PC-3 (cell line): ENCODE measurements around the gene MINK1. TPM values are rescaled to one million over a fixed set of nuclear protein-coding genes. Genes with fewer than 3 reads are reported as not detected.

Experiments
- ATAC-seq: fragments of 200-7000 bp; cut with Tn5 transposase; 2 replicates; pipeline ENCODE4 v1.9.1; 2020; ENCODE audit warnings: mild to moderate bottlenecking, moderate library complexity
- BruUV-seq: library from RNA; stranded (reverse); fragments of 400-500 nt; replicated peaks from 2 replicates; lab custom pipeline; 2021; lab: Mats Ljungman, UMichigan
- CTCF ChIA-PET: fragments of 300-600 bp; sonication (Branson Sonifier 250); formaldehyde crosslinking; loops from one replicate; lab custom pipeline; 2022; ENCODE audit warnings: antibody characterized with exemption; lab: Charles Lee
- POLR2A ChIA-PET: fragments of 300-600 bp; sonication (Branson Sonifier 250); formaldehyde crosslinking; loops from one replicate; lab custom pipeline; 2022; ENCODE audit warnings: antibody characterized with exemption; ENCODE audit not compliant: unreplicated experiment; lab: Charles Lee
- DNase-seq: peaks from one replicate; pipeline ENCODE4 v3.0.0-alpha.2; 2015
- H2AFZ ChIP-seq: fragments of 300-600 bp; sonication (generic); 2 replicates; pipeline ENCODE4 v1.6.0; 2016; ENCODE audit warnings: antibody characterized with exemption, low read length
- H3F3A ChIP-seq: fragments of 300-600 bp; sonication (generic); one replicate; pipeline ENCODE4 v1.6.0; 2017; ENCODE audit warnings: antibody characterized with exemption, low read length, control low read depth, mild to moderate bottlenecking; ENCODE audit not compliant: unreplicated experiment
- H3K27ac ChIP-seq: fragments of 300-600 bp; sonication (generic); 2 replicates; pipeline ENCODE4 v1.5.1; 2016; ENCODE audit warnings: mild to moderate bottlenecking, low read length
- H3K27me3 ChIP-seq: fragments of 300-600 bp; sonication (generic); 2 replicates; pipeline ENCODE4 v1.6.1; 2016; ENCODE audit warnings: low read length, mixed read lengths
- H3K36me3 ChIP-seq: fragments of 300-600 bp; sonication (generic); 2 replicates; pipeline ENCODE4 v1.6.1; 2016; ENCODE audit warnings: low read depth, mixed run types, low read length, mixed read lengths
- H3K4me1 ChIP-seq: fragments of 300-600 bp; sonication (generic); 2 replicates; pipeline ENCODE4 v1.5.1; 2016; ENCODE audit warnings: low read length; ENCODE audit not compliant: insufficient read depth
- H3K4me2 ChIP-seq: fragments of 300-600 bp; sonication (generic); 2 replicates; pipeline ENCODE4 v1.6.0; 2016; ENCODE audit warnings: low read length
- H3K4me3 ChIP-seq: fragments of 300-600 bp; sonication (generic); 2 replicates; pipeline ENCODE4 v1.5.1; 2016; ENCODE audit warnings: mild to moderate bottlenecking, low read length, mixed read lengths
- H3K79me2 ChIP-seq: fragments of 300-600 bp; sonication (generic); 2 replicates; pipeline ENCODE4 v1.6.1; 2017; ENCODE audit warnings: low read length, mixed read lengths
- H3K9ac ChIP-seq: fragments of 300-600 bp; sonication (generic); 2 replicates; pipeline ENCODE4 v1.6.0; 2016; ENCODE audit warnings: mild to moderate bottlenecking, low read length
- H3K9me2 ChIP-seq: fragments of 300-600 bp; sonication (generic); replicated peaks from 2 replicates; pipeline ENCODE4 v1.6.1; 2016; ENCODE audit warnings: mixed run types, low read length, mixed read lengths
- H3K9me3 ChIP-seq: fragments of 300-600 bp; sonication (generic); 2 replicates; pipeline ENCODE4 v1.6.1; 2016; ENCODE audit warnings: low read length, mixed read lengths
- H4K20me1 ChIP-seq: fragments of 300-600 bp; sonication (generic); 2 replicates; pipeline ENCODE4 v1.6.1; 2016; ENCODE audit warnings: low read length, mixed read lengths
- EZH2phosphoT487 ChIP-seq: fragments of 300-600 bp; sonication (generic); IDR thresholded peaks from 2 replicates; pipeline ENCODE4 v1.6.1; 2018; ENCODE audit warnings: mild to moderate bottlenecking, antibody characterized with exemption, low read length, borderline replicate concordance
- intact Hi-C: fragments of 100-400 bp; cut with micrococcal nuclease; formaldehyde crosslinking; loops from 2 replicates; pipeline ENCODE4 v1.9.0; 2023
- total RNA-seq: library from RNA; depleted of rRNA; stranded (reverse); fragments of >200 nt; gene quantifications from 2 replicates; pipeline ENCODE4 v1.2.3, GENCODE V29; 2014
- TF ChIP-seq, protein P1 (sequence below): fragments of 300-600 bp; sonication (generic); conservative IDR thresholded peaks from 2 replicates; pipeline ENCODE4 v1.5.1; 2017; ENCODE audit warnings: antibody characterized with exemption, low read depth, mild to moderate bottlenecking, low read length

Gene MINK1
- total RNA-seq, 1 experiment from 2014 or later = 44.5 TPM

DNA sequence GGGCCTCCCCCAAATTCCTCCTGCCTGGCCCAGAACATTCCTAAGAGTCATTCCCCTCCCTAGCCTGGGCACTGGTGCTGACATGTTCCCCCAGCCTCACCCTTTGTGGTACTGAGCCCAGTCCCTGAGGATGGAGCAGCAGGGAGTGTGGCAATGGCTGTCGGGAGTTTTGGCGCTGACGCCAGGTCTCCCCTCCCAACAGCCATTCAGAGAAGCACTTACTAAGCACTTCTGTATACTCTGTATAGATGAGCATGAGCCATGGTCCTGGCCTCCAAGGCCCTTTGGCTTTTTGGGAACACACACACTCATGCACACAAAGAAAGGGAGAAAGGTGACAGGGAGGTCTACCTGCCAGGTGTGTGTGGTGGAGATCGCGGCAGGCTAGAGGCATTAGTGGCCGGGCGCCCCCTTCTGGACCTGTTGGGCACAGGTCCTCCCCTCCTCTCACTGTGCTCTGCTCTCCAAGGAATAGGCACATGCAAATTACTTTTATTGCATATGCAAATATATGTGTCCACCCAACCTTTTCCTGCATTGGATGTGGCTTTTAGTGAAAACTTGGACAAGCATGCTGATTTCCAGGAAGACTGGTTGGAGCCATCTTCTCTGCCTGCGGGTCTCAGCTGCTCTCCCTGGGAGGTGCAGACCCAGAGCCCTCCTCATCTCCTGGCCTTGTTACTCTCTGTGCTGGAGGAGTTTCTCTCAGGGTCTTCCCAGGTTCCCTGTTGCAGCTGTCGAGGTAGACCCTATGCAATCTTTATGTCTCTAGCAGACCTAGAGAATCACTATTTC is 48.8 kb downstream of the MINK1 start:
- Histone ChIP-seq H3K4me1 (no peaks in the 10 kb centered on the region), H3K9ac (no peak overlapping the region), H3F3A (no peaks in the 10 kb centered on the region), H3K79me2 (no peaks in the 10 kb centered on the region), H4K20me1 (no peaks in the 10 kb centered on the region), H2AFZ (no peak overlapping the region), H3K36me3 (peaks cover 6% of the 10 kb centered on the region), H3K9me2 (no peaks in the 10 kb centered on the region), H3K27ac (no peak overlapping the region), H3K4me2 (no peak overlapping the region), H3K4me3 (no peak overlapping the region), H3K9me3 (no peaks in the 10 kb centered on the region), H3K27me3 (no peaks in the 10 kb centered on the region)
- no TSS peak for BruUV-seq
- intact Hi-C loops = loop anchor here (10.0 kb wide), 1 partner anchor 47 kb away; the partner anchor contains the start of gene MINK1
- no peak for TF ChIP-seq EZH2phosphoT487
- TF ChIP-seq, protein P1, sequence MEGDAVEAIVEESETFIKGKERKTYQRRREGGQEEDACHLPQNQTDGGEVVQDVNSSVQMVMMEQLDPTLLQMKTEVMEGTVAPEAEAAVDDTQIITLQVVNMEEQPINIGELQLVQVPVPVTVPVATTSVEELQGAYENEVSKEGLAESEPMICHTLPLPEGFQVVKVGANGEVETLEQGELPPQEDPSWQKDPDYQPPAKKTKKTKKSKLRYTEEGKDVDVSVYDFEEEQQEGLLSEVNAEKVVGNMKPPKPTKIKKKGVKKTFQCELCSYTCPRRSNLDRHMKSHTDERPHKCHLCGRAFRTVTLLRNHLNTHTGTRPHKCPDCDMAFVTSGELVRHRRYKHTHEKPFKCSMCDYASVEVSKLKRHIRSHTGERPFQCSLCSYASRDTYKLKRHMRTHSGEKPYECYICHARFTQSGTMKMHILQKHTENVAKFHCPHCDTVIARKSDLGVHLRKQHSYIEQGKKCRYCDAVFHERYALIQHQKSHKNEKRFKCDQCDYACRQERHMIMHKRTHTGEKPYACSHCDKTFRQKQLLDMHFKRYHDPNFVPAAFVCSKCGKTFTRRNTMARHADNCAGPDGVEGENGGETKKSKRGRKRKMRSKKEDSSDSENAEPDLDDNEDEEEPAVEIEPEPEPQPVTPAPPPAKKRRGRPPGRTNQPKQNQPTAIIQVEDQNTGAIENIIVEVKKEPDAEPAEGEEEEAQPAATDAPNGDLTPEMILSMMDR = peak; percentile 88
- ATAC-seq (peak; percentile 91), DNase-seq (peak; percentile 67)
- ChIA-PET POLR2A (no interaction called here), CTCF (no interaction called here)

DNA sequence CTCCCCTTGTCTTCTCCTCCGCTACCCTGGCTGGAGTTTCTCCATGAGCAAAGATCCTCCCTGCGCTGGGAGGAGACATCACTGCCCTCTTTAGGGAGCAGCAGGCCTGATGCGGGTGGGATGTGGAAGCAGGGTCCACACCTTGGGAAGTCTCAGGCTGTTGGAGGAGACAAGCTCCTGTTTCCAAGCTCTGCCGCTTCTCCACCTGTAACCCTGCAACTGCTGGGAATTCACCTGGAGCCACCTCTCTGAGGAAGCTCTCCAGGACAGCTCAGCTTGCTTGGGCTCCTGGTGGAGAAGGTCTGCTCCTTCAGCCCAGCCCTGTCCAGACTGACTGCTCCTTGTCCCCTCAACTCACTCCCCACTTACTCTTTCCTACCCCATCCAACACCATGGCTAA is 51.3 kb downstream of the MINK1 start:
- no peaks in the 10 kb centered on the region for H3K27me3 ChIP-seq
- intact Hi-C loops = loop anchor here (10.0 kb wide), 1 partner anchor 50 kb away; the partner anchor contains the start of gene MINK1
- no peaks in the 10 kb centered on the region for H3K9me2 ChIP-seq
- DNase-seq (no peak), ATAC-seq (no peak)
- POLR2A ChIA-PET = no interaction called here
- H3F3A ChIP-seq = no peaks in the 10 kb centered on the region
- no peak for TF ChIP-seq EZH2phosphoT487
- TF ChIP-seq, protein P1 = no peak
- H3K4me1 ChIP-seq = no peaks in the 10 kb centered on the region
- H3K4me3 ChIP-seq = no peak overlapping the region
- no peak overlapping the region for H3K4me2 ChIP-seq
- no TSS peak for BruUV-seq
- no peaks in the 10 kb centered on the region for H4K20me1 ChIP-seq
- no peak overlapping the region for H3K27ac ChIP-seq
- no peaks in the 10 kb centered on the region for H3K79me2 ChIP-seq
- no peak overlapping the region for H2AFZ ChIP-seq
- CTCF ChIA-PET = no interaction called here
- no peaks in the 10 kb centered on the region for H3K9me3 ChIP-seq
- peaks cover 11% of the 10 kb centered on the region for H3K36me3 ChIP-seq
- H3K9ac ChIP-seq = no peak overlapping the region

DNA sequence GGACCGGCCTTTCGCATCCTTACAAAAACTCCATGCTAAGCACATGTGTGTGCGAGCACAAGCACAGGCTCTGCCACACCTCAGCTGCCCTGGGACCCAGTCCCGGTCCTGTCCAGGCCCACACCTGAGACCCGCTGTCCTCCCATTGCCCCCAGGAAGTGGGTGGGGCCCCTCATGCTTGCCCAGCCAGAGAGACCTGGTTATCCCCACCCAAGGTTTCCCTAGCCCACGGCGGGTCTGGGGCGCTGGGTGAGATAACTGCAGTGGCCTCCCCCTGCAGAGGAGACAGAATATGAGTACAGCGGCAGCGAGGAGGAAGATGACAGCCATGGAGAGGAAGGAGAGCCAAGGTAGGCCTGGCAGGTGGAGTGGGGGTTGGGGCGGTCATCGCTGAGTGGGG is 53.7 kb downstream of the MINK1 start:
- Histone ChIP-seq H3K27me3 (no peaks in the 10 kb centered on the region), H4K20me1 (no peaks in the 10 kb centered on the region), H3F3A (no peaks in the 10 kb centered on the region), H2AFZ (no peak overlapping the region), H3K27ac (no peak overlapping the region), H3K9ac (no peak overlapping the region), H3K9me3 (no peaks in the 10 kb centered on the region), H3K79me2 (no peaks in the 10 kb centered on the region), H3K4me2 (no peak overlapping the region), H3K4me1 (no peaks in the 10 kb centered on the region), H3K4me3 (no peak overlapping the region), H3K36me3 (peaks cover 11% of the 10 kb centered on the region), H3K9me2 (no peaks in the 10 kb centered on the region)
- DNase-seq = no peak
- no TSS peak for BruUV-seq
- no peak for ATAC-seq
- intact Hi-C loops = loop anchor here (10.0 kb wide), 1 partner anchor 52 kb away; the partner anchor contains the start of gene MINK1
- TF ChIP-seq EZH2phosphoT487 = no peak
- POLR2A ChIA-PET = no interaction called here
- CTCF ChIA-PET = no interaction called here
